Sciatic nerve (tissue), 2 donors: Measurements from ENCODE around the gene USO1. TPM values are rescaled to one million over a fixed set of nuclear protein-coding genes. Genes with fewer than 3 reads are reported as not detected.
"Not testable (repeated sequence)": the region's sequence is repeated elsewhere in the genome, so short reads cannot be mapped to it uniquely, and the experiment has no call there.

ENCODE experiments used
- ATAC-seq: fragments of 200-7000 bp; cut with Tn5 transposase; one replicate; pipeline ENCODE4 v1.9.1; 2020; ENCODE audit warnings: mild to moderate bottlenecking, moderate library complexity
- DNase-seq: peaks from one replicate; pipeline ENCODE4 v3.0.0-alpha.2; 2020; ENCODE audit warnings: low spot score
- intact Hi-C: fragments of 100-400 bp; cut with DNase I; formaldehyde crosslinking; loops from one replicate; pipeline ENCODE4 v1.14.2; 2022
- total RNA-seq: library from RNA; stranded (reverse); fragmentation: NEBNext Ultra II Directional; extraction: Animal tissue kit (Norgen Biotek cat#: 25700); gene quantifications from one replicate; pipeline ENCODE4 v1.2.1, GENCODE V29; 2021
- donor health status: DM: no; HTN: no; CAD: no.
- donor health status: DM: no; HTN: no; CAD: no.

USO1 gene
- total RNA-seq, 1 donor from 2014 or later = 64.1 TPM

- intact Hi-C loops = no loop called here
Observed at GRCh38 chr4:75705198-75705977, 19.0 kb upstream of the USO1 start.

GRCh38 chr4:75708218-75708691 is 16.1 kb upstream of the USO1 start:
- no peak for DNase-seq
- intact Hi-C loops = no loop called here
- no peak for ATAC-seq

More at GRCh38 chr4:75705198-75705977, 19.0 kb upstream of the USO1 start:
- DNase-seq = no peak
- ATAC-seq = no peak

GRCh38 chr4:75710246-75710645 is 14.1 kb upstream of the USO1 start:
- ATAC-seq (no peak), DNase-seq (no peak)
- intact Hi-C loops = loop anchor here (2.0 kb wide), 1 partner anchor 279 kb away; no protein-coding TSS in a partner anchor

GRCh38 chr4:75714011-75714410 is 10.4 kb upstream of the USO1 start:
- no peak for ATAC-seq
- intact Hi-C loops = no loop called here
- DNase-seq = no peak

- intact Hi-C loops = no loop called here
- ATAC-seq (no peak), DNase-seq (no peak)
Observed at GRCh38 chr4:75714704-75715103, 9.7 kb upstream of the USO1 start.

- intact Hi-C loops = no loop called here
- ATAC-seq (peak; percentile 67), DNase-seq (no peak)
Observed at GRCh38 chr4:75715105-75715799, 9.1 kb upstream of the USO1 start.

- ATAC-seq, intact Hi-C loops, DNase-seq: not testable (repeated sequence)
Observed at GRCh38 chr4:75716054-75716453, 8.3 kb upstream of the USO1 start.

- DNase-seq = no peak
- no peak for ATAC-seq
- intact Hi-C loops = no loop called here
Observed at GRCh38 chr4:75717408-75717807, 7.0 kb upstream of the USO1 start.

GRCh38 chr4:75718529-75718928 is 5.8 kb upstream of the USO1 start:
- DNase-seq (no peak), ATAC-seq (no peak)
- intact Hi-C loops = no loop called here

- ATAC-seq (no peak), DNase-seq (no peak)
- intact Hi-C loops = loop anchor here (10.0 kb wide), 1 partner anchor 48 kb away; the partner anchor contains the start of gene G3BP2
Observed at GRCh38 chr4:75722417-75722816, 2.0 kb upstream of the USO1 start.

GRCh38 chr4:75723163-75724065 is 963 bp upstream of the USO1 start:
- intact Hi-C loops = loop anchor here (10.0 kb wide), 1 partner anchor 49 kb away; the partner anchor contains the start of gene G3BP2
- ATAC-seq (no peak), DNase-seq (no peak)

GRCh38 chr4:75724867-75725724 is 719 bp downstream of the USO1 start:
- intact Hi-C loops = loop anchor here (10.0 kb wide), 1 partner anchor 50 kb away; the partner anchor contains the start of gene G3BP2
- ATAC-seq (peak; percentile 85), DNase-seq (peak; percentile 85)

GRCh38 chr4:75725942-75726538 is 1.7 kb downstream of the USO1 start:
- intact Hi-C loops = loop anchor here (10.0 kb wide), 1 partner anchor 51 kb away; the partner anchor contains the start of gene G3BP2
- not testable (repeated sequence) for ATAC-seq, DNase-seq

- DNase-seq = no peak
- intact Hi-C loops = loop anchor here (10.0 kb wide), 1 partner anchor 52 kb away; the partner anchor contains the start of gene G3BP2
- no peak for ATAC-seq
Observed at GRCh38 chr4:75726577-75726976, 2.2 kb downstream of the USO1 start.

GRCh38 chr4:75727073-75727472 is 2.7 kb downstream of the USO1 start:
- intact Hi-C loops = loop anchor here (10.0 kb wide), 1 partner anchor 52 kb away; the partner anchor contains the start of gene G3BP2
- no peak for ATAC-seq
- DNase-seq = no peak

- DNase-seq = no peak
- no peak for ATAC-seq
- intact Hi-C loops = loop anchor here (10.0 kb wide), 1 partner anchor 55 kb away; the partner anchor contains the start of gene G3BP2
Observed at GRCh38 chr4:75729836-75730235, 5.5 kb downstream of the USO1 start.

- intact Hi-C loops = no loop called here
- no peak for ATAC-seq
- DNase-seq = no peak
Observed at GRCh38 chr4:75733369-75733768, 9.0 kb downstream of the USO1 start.
